Ascending aorta (tissue), 2 donors: ENCODE data around the gene MAP3K4. TPM values are rescaled to one million over a fixed set of nuclear protein-coding genes. Genes with fewer than 3 reads are reported as not detected.
"Not testable (repeated sequence)": the region's sequence is repeated elsewhere in the genome, so short reads cannot be mapped to it uniquely, and the experiment has no call there.

ENCODE experiments used
- DNase-seq, 2 donors: peaks; one replicate each; pipeline ENCODE4 v3.0.0-alpha.2; 2019; ENCODE audit warnings: low spot score in 2 of 2
- H3K27ac ChIP-seq, 2 donors: fragments of 200-600 bp; sonication (generic); one replicate each; pipeline ENCODE4 v1.5.1; 2016 to 2017; ENCODE audit warnings: mild to moderate bottlenecking in 1 of 2
- H3K27me3 ChIP-seq: fragments of 200-600 bp; sonication (generic); one replicate; pipeline ENCODE4 v1.5.1; 2017
- H3K36me3 ChIP-seq, 2 donors: fragments of 200-600 bp; sonication (generic); one replicate each; pipeline ENCODE4 v1.5.1; 2016
- H3K4me1 ChIP-seq, 2 donors: fragments of 200-600 bp; sonication (generic); one replicate each; pipeline ENCODE4 v1.5.1; 2016 to 2017; ENCODE audit warnings: mild to moderate bottlenecking in 1 of 2
- H3K4me3 ChIP-seq, 2 donors: fragments of 200-600 bp; sonication (generic); one replicate each; pipeline ENCODE4 v1.5.1; 2016 to 2017; ENCODE audit warnings: mild to moderate bottlenecking in 1 of 2
- H3K9me3 ChIP-seq, 2 donors: fragments of 200-600 bp; sonication (generic); one replicate each; pipeline ENCODE4 v1.5.1; 2016
- CTCF ChIP-seq, 3 experiments: fragments of 200-600 bp in 2 of 3; fragments of 450-650 bp in 1 of 3; sonication (generic) in 2 of 3; IDR thresholded peaks; one replicate each; pipeline ENCODE4 v1.5.1; 2016 to 2019; ENCODE audit warnings: antibody characterized with exemption in 3 of 3, mild to moderate bottlenecking in 1 of 3, moderate library complexity in 1 of 3
- intact Hi-C: fragments of 100-400 bp; cut with DNase I; formaldehyde crosslinking; loops from one replicate; pipeline ENCODE4 v1.15.1; 2023
- total RNA-seq: library from RNA; depleted of rRNA; stranded (reverse); fragments of >200 nt; gene quantifications from one replicate; pipeline ENCODE4 v1.1.0, GENCODE V29; 2016

The MAP3K4 gene
- total RNA-seq, 1 donor from 2014 or later, result 14.9 TPM

DNA sequence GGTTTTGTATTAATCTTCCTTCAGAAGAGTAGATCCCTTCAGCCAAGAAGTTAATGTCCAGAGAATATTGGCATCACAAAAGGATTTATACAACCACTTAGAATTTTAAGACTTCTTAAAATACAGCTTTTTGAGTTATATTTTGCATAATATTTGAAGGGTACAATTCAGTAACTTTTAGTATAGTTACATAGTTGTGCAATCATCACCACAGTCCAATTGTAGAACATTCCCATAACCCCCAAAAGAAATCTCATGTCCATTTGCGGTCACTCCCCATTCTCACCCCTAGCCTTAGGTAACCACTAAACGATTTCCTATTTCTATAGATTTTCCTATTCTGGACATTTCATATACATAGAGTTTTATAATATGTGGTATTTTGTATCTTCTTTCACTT, 126.4 kb downstream of the MAP3K4 start:
- H3K4me1 ChIP-seq, result no peaks in the 10 kb centered on the region
- intact Hi-C loops, result no loop called here

DNA sequence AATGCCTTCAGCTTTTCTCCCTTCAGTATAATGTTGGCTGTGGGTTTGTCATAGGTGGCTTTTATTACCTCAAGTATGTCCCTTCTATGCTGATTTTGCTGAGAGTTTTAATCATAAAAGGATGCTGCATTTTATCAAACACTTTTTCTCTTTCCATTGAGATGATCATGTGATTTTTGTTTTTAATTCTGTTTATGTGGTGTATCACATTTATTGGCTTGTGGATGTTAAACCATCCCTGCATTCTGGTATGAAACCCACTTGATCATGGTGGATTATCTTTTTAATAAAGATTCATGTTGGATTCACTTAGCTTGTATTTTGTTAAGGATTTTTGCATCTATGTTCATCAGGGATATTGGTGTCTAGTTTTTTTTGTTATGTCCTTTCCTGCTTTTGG, 131.8 kb downstream of the MAP3K4 start:
- peaks cover 7 to 33% of the 10 kb centered on the region in 2 donors for H3K9me3 ChIP-seq
- intact Hi-C loops, H3K27me3 ChIP-seq, H3K4me3 ChIP-seq, H3K27ac ChIP-seq, DNase-seq, H3K4me1 ChIP-seq: not testable (repeated sequence)
- peaks cover 11 to 58% of the 10 kb centered on the region in 2 donors for H3K36me3 ChIP-seq

More for the DNA sequence above, 126.4 kb downstream of the MAP3K4 start:
- DNase-seq, result no peak
- Histone ChIP-seq H3K9me3 (peaks cover 4 to 12% of the 10 kb centered on the region in 2 donors), H3K27ac (no peak overlapping the region), H3K4me3 (no peak overlapping the region), H3K36me3 (peaks cover 39 to 76% of the 10 kb centered on the region in 2 donors), H3K27me3 (no peaks in the 10 kb centered on the region)
- no peak for TF ChIP-seq CTCF (IDR thresholded peaks at IDR 0.05)

- Histone ChIP-seq H3K4me1 (no peaks in the 10 kb centered on the region), H3K9me3 (peaks cover 3 to 30% of the 10 kb centered on the region in 2 donors), H3K27ac (no peak overlapping the region), H3K27me3 (no peaks in the 10 kb centered on the region), H3K36me3 (peaks cover 0 to 52% of the 10 kb centered on the region in 2 donors), H3K4me3 (no peak overlapping the region)
- TF ChIP-seq CTCF (IDR thresholded peaks at IDR 0.05), result no peak
- DNase-seq, result no peak
- intact Hi-C loops, result no loop called here
Observed at GRCh38 chr6:161125591-161125990, 134.0 kb downstream of the MAP3K4 start.

GRCh38 chr6:161127071-161127740, 135.6 kb downstream of the MAP3K4 start:
- Histone ChIP-seq H3K27me3 (no peaks in the 10 kb centered on the region), H3K4me3 (no peak overlapping the region), H3K9me3 (peaks cover 3 to 29% of the 10 kb centered on the region in 2 donors), H3K36me3 (peaks cover 0 to 41% of the 10 kb centered on the region in 2 donors), H3K4me1 (no peaks in the 10 kb centered on the region), H3K27ac (no peak overlapping the region)
- no peak for DNase-seq
- intact Hi-C loops, result no loop called here
- no peak for TF ChIP-seq CTCF (IDR thresholded peaks at IDR 0.05)

DNA sequence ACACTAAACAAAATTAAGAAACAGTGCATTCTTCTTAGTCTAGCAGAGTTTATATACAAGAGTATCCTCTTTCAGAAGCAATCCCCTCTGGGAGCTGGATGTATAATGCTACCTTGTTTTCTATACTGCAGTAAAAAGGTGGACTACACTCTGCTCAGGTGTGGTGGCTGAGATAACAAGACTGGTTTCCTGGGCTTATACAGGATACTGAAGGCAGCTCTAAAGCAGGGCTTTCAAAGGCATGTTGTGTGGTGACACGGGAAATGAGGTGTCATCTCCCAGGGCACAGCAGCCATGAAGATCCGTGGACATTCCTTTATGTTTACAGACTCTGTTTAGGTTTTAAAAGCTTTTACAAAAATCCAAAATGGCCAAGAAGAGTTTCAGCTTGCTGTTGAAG, 136.7 kb downstream of the MAP3K4 start:
- Histone ChIP-seq H3K4me1 (no peaks in the 10 kb centered on the region), H3K9me3 (peaks cover 3 to 18% of the 10 kb centered on the region in 2 donors), H3K27ac (no peak overlapping the region), H3K4me3 (no peak overlapping the region), H3K27me3 (no peaks in the 10 kb centered on the region), H3K36me3 (peaks cover 0 to 39% of the 10 kb centered on the region in 2 donors)
- no peak for DNase-seq
- intact Hi-C loops, result no loop called here
- no peak for TF ChIP-seq CTCF (IDR thresholded peaks at IDR 0.05)

GRCh38 chr6:161128680-161129196, 137.2 kb downstream of the MAP3K4 start:
- no peaks in the 10 kb centered on the region for H3K4me1 ChIP-seq

More at GRCh38 chr6:161128680-161129196, 137.2 kb downstream of the MAP3K4 start:
- no peak for TF ChIP-seq CTCF (IDR thresholded peaks at IDR 0.05)
- H3K4me3 ChIP-seq, result no peak overlapping the region
- no peak for DNase-seq
- H3K27me3 ChIP-seq, result no peaks in the 10 kb centered on the region
- H3K36me3 ChIP-seq, result peaks cover 0 to 38% of the 10 kb centered on the region in 2 donors
- peaks cover under 1 to 13% of the 10 kb centered on the region in 2 donors for H3K9me3 ChIP-seq
- intact Hi-C loops, result no loop called here
- H3K27ac ChIP-seq, result no peak overlapping the region
